ELF-1 (cell line): ENCODE results near the gene C2CD4D.
A peak's percentile ranks its signal among the peaks of the same experiment; 100 is the strongest.

Experiments
- DNase-seq: peaks from one replicate; pipeline ENCODE4 v3.0.0-alpha.2; 2016; ENCODE audit warnings: low read depth, low spot score

Gene C2CD4D

GRCh38 chr1:151834239-151834638 lies 5.4 kb downstream of the C2CD4D start:
- DNase-seq, result no peak

GRCh38 chr1:151833172-151833900 lies 6.3 kb downstream of the C2CD4D start:
- DNase-seq, result no peak

DNA sequence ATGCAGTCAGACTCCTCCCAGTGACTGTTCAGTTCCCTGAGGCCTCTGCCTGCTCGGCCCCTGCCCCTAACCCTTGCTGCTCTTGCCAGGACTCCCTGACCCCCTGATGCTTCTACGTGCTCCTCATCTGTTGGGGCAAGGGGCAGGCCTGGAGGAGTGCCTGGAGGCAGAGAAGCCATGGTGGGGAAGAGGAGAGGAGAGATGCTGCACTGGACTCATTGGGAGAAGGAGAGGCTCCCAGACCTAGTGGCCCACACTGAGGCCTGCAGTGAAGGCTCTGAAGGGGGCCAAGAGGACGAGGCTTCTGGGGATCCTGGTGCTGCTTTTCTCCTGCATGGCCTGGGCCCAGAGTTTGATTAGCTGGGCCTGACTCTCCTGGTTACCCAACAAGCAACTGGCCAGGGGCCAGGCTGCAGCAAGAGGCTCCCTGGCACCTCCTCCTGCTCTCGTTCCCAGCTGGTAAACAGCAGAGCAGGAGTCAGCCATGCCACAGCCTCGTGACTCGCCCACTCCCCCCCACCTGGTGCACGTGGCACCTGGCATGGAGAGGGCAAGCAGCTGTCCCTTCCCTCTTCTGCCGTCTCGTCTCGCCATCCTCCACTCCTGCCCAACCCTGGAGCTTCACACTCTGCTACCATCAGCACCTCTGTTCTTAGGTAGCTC lies 7.2 kb downstream of the C2CD4D start:
- DNase-seq, result no peak

DNA sequence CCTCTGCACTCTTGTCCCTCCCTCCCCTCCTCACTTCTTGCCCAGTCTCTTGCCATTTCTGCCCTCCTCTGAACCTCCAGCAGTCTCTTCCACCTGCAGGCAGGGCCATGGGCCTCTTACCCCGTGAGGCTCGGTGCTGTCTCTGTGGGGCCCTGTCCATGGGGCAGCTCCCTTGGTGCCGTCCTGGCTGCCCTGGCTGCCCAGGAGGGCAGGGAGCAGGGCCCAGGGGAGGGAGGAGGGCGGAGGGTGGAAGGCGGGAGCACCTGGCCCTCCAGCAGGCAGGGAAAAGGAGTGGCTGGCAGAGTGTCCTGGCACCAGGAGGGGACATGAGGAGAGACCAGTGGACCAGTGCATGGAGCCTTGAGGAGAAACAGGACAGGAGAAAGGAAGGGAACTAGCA lies 8.0 kb downstream of the C2CD4D start, which contains the start of gene RORC:
Gene RORC, minus strand, starts transcription at position 198 of the 400 bp plus-strand sequence. Its CDS starts 38 bp downstream, at position 160.
- DNase-seq, result no peak

DNA sequence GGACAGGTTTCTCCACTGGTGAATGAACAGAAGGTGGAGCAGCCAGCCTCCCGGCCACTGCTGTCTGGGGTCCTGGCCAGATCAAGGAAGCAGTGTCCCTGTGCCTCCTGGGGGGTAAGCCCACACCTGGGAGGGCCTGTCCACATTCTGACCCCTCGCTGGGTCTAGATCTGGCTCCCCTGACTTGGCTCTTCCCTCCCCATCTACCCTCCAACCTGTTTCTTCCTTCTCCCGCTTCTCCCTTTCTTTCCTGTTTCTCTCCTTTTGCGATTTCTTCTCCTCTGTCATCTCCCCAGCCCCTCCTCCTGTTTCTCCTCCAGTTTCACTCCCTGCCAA lies 8.4 kb downstream of the C2CD4D start:
- no peak for DNase-seq

- no peak for DNase-seq
These were observed 9.6 kb downstream of the C2CD4D start for GRCh38 chr1:151830055-151830454.

DNA sequence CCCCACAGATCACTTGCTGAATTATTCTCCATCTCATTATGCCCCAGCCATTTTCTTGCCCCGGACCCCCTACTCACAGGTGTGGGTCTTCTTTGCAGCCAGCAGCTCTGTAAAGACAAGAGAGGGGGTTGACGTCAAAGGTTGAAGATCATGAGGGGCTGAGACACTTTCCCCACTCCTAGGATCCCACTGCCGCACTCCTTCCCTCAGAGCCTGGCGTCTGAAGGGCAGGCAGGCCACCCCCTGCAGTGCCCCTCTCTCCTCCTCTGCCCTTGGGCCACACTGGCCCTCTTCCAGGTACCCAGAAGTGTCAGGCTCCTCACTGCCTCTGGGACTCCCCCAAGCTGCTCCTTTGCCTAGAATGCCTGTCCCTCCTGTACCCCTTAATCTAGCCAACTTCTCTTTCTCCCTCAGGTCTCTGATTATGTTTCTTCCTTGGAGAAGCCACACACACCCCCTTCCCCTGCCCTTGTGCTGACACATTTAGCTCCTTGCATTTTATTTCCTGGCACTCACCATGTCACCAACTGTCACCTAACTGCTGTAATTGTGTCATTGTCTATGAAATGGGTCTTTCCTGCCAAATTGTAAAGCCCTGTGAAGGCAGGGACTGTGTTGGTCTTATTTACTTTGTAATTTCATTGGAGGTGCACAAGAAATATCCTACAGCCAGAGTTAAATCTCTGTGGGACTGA lies 10.1 kb downstream of the C2CD4D start:
- no peak for DNase-seq

GRCh38 chr1:151828921-151829320 lies 10.7 kb downstream of the C2CD4D start:
- peak; percentile 88 for DNase-seq

- no peak for DNase-seq
These were observed 11.8 kb downstream of the C2CD4D start for GRCh38 chr1:151827853-151828252.

DNA sequence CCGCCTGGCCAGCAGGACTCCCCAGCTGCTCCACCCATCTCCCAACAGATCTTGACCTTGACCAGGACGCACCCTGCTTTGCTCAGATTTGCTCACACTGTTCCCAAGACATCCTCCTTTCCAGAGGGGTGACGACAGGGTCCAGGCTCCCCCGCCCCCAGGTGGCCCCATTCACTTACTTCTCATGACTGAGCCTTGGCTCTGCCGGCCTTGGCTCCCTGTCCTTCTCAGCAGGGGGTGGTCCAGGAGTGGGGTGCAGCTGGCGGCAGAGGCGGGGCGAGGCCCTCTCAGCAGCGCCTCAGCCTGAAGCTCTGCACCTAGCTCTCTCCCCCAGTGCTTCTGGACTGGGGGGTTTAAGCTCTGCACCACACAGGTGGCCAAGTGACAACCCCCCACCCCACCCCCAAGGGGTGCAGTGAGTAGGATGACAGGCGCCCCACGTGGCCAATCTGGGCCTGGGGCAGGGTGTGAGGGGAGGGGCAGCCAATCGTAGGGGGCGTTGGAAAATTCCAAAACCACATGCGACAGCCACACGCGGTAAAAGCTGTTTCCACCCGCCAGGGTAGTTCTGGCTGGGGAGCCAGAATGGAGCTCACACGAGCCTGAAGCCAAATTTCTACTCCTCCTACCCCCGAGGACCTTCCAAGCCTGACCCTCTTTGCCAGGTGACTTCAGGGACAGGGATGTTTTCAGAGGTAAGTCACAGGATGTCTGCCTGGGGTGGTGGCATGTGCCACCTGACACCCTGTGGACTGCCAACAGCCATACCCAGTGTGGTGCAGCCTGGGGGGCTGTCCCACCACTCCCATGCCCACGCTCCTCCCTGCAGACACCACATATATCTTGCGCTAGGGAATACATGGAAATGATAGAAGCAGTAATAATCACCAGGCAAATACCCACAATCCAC lies 13.6 kb downstream of the C2CD4D start:
- DNase-seq, result no peak

- DNase-seq, result no peak
These were observed 14.4 kb downstream of the C2CD4D start for GRCh38 chr1:151825204-151825603.

GRCh38 chr1:151823175-151823574 lies 16.4 kb downstream of the C2CD4D start:
- DNase-seq, result no peak

DNA sequence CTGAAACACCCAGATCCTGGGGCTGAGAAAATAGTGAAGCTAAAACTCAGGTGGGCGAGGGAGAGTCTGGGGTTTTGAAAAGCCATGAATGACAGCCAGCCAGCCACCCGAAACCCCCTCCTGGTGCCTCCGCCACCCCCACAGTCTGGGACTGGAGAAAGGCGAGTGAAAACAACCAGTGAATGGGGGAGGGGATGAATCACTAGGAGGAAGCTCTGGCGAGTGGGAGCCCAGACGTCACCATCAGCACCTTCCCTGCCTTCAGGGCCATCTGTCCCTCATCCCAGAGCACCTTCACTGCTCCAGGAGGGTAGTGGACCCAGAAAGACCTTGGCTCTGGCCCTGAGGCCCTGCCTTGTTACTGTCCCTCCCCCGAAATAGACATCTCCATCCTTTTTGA lies 17.2 kb downstream of the C2CD4D start:
- DNase-seq, result no peak

DNA sequence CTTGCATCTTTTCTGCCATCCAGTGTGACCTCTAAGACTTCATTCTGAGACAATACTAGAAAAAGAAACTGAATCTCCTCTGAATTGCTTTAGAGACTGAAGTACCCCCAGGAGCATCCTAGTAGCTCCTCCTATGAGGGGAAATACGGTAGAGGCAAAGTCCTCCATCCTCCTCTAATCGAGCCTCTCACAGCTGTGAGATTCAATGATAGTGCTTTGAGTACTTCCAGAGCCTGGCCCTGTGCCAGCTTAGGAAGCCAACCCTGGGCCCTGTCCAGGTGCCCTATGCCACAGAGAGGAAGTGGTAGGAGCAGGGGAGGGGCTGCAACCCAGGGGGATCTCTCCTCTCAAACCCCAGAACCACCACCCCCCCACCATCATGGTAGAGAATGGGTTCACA lies 18.7 kb downstream of the C2CD4D start:
- no peak for DNase-seq

- DNase-seq, result no peak
These were observed 19.5 kb downstream of the C2CD4D start for GRCh38 chr1:151819976-151820623.

DNA sequence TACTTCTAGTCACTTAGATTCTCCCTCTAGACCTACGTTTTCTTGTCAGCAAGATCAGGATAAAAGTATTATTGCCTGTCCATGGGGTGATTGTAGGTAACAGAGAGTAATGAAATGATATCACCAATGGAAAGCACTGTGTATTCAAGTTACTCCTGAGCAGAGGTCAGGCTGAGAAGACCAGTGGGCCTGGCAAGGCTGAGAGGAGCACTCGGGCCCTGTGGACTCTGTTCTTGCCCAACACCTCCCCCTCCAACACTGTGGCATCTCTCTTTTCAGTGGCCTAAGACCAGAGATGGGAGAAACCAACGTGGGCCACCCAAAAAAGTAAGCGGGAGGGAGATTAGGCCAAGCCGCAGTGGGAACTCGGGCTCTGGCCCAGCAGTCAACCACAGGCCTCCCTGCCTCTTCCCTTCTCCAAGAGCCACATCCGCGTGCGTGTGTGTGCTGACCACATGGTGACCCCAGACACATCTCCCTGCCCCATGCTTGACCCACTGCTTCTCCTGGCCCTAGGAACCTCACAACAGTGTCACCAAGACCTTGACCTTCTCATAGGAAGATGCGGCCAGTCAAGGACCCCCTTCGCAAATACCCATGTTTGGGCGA lies 20.3 kb downstream of the C2CD4D start:
- no peak for DNase-seq

DNA sequence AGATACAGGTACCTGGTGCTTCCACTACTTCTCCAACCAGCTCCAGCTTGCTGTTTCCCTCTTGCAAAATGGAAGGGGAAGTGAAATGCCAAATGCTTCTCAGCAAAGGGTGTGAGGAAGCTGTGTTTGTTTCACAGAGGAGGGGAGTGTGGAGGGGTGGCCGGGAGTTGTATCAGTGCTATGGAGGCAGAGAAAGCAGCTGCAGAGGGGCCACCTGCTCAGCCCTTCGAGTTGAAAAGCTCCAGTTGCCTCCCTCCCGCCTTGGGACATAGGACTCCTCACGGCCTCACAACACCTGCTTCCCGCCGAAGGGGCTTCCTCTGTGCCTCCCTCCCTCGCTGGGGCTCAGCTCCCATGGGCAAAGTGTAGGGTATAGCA lies 22.3 kb downstream of the C2CD4D start:
- no peak for DNase-seq

GRCh38 chr1:151816548-151817352 lies 22.9 kb downstream of the C2CD4D start:
- no peak for DNase-seq

- no peak for DNase-seq
These were observed 23.8 kb downstream of the C2CD4D start for GRCh38 chr1:151815716-151816327.
